T-helper 1 cell treated with Interleukin-12 subunit alpha and Interleukin-12 subunit beta and Interleukin-4 antibody, amounts not matched to agents 30 μg/mL and 1 μg/mL, for 36 hours (primary cell): ENCODE results near the gene SALL2.
A peak's percentile ranks its signal among the peaks of the same experiment; 100 is the strongest.

Source experiments
- H3K27ac Mint-ChIP-seq: one replicate; pipeline ENCODE4 v1.8.0; 2021; ENCODE audit warnings: mild to moderate bottlenecking, mixed read lengths
- H3K27me3 Mint-ChIP-seq: one replicate; pipeline ENCODE4 v1.8.0; 2021; ENCODE audit warnings: low read depth, mixed read lengths
- H3K36me3 Mint-ChIP-seq: one replicate; pipeline ENCODE4 v1.8.0; 2021; ENCODE audit warnings: low read depth, mixed read lengths
- H3K4me1 Mint-ChIP-seq: one replicate; pipeline ENCODE4 v1.8.0; 2021; ENCODE audit warnings: low read depth, mixed read lengths
- H3K4me3 Mint-ChIP-seq: one replicate; pipeline ENCODE4 v1.8.0; 2021; ENCODE audit warnings: mild to moderate bottlenecking, moderate library complexity, mixed read lengths
- H3K9me3 Mint-ChIP-seq: one replicate; pipeline ENCODE4 v1.8.0; 2021; ENCODE audit warnings: mixed read lengths

SALL2 gene

GRCh38 chr14:21476925-21477681, 49.0 kb downstream of the SALL2 start, which contains the start of the genes RAB2B and TOX4:
Gene RAB2B (minus strand): TSS chr14:21476959. CDS start chr14:21476872, 87 bp downstream.
Gene TOX4 (plus strand): TSS chr14:21477195. CDS start chr14:21477279, 84 bp downstream.
- Mint-ChIP-seq H3K27ac (peak within 1 kb of the TSS; percentile 99), H3K36me3 (peaks cover 18% of the 10 kb centered on the region), H3K9me3 (no peaks in the 10 kb centered on the region), H3K4me3 (peak within 1 kb of the TSS; percentile 99), H3K27me3 (no peaks in the 10 kb centered on the region), H3K4me1 (peaks cover 23% of the 10 kb centered on the region)

GRCh38 chr14:21476523-21476924, 49.6 kb downstream of the SALL2 start:
- H3K4me1 Mint-ChIP-seq, result peaks cover 23% of the 10 kb centered on the region

GRCh38 chr14:21475767-21476522, 50.2 kb downstream of the SALL2 start:
- H3K27me3 Mint-ChIP-seq, result no peaks in the 10 kb centered on the region
- no peaks in the 10 kb centered on the region for H3K9me3 Mint-ChIP-seq
- peaks cover 23% of the 10 kb centered on the region for H3K4me1 Mint-ChIP-seq
- peaks cover 17% of the 10 kb centered on the region for H3K36me3 Mint-ChIP-seq
- H3K4me3 Mint-ChIP-seq, result peak overlapping the region; percentile 99
- H3K27ac Mint-ChIP-seq, result peak overlapping the region; percentile 99

More at GRCh38 chr14:21476523-21476924, 49.6 kb downstream of the SALL2 start:
- Mint-ChIP-seq H3K27ac (peak overlapping the region; percentile 99), H3K4me3 (peak overlapping the region; percentile 99), H3K9me3 (no peaks in the 10 kb centered on the region), H3K27me3 (no peaks in the 10 kb centered on the region), H3K36me3 (peaks cover 18% of the 10 kb centered on the region)
